Skin of body (tissue), 2 donors: ENCODE data around the gene ST8SIA1. TPM values are rescaled to one million over a fixed set of nuclear protein-coding genes. Genes with fewer than 3 reads are reported as not detected.

Experiments used
- DNase-seq: peaks from one replicate; lab custom pipeline; 2025; lab: John Stamatoyannopoulos, UW
- total RNA-seq: library from RNA; depleted of rRNA; stranded (reverse); fragments of >200 nt; gene quantifications from one replicate; pipeline ENCODE4 v1.2.3, GENCODE V29; 2014

Gene ST8SIA1
- total RNA-seq, 1 donor from 2014 or later = 6.0 TPM

- no peak for DNase-seq
Measured at GRCh38 chr12:22242726-22243125, 91.8 kb downstream of the ST8SIA1 start.

GRCh38 chr12:22238211-22238610 is 96.3 kb downstream of the ST8SIA1 start:
- DNase-seq = no peak

GRCh38 chr12:22234561-22234960 is 99.9 kb downstream of the ST8SIA1 start:
- peak; percentile 56 for DNase-seq

GRCh38 chr12:22231836-22232235 is 102.7 kb downstream of the ST8SIA1 start:
- DNase-seq = no peak

- no peak for DNase-seq
Measured at GRCh38 chr12:22231078-22231477, 103.4 kb downstream of the ST8SIA1 start.

GRCh38 chr12:22230280-22230794 is 104.2 kb downstream of the ST8SIA1 start:
- no peak for DNase-seq

GRCh38 chr12:22229652-22230279 is 104.7 kb downstream of the ST8SIA1 start:
- no peak for DNase-seq

GRCh38 chr12:22228022-22228875 is 106.3 kb downstream of the ST8SIA1 start:
- peak; percentile 26 for DNase-seq

GRCh38 chr12:22223356-22223755 is 111.2 kb downstream of the ST8SIA1 start:
- DNase-seq = no peak

GRCh38 chr12:22217556-22217955 is 117.0 kb downstream of the ST8SIA1 start:
- no peak for DNase-seq

GRCh38 chr12:22215467-22216253 is 118.8 kb downstream of the ST8SIA1 start:
- no peak for DNase-seq

GRCh38 chr12:22211128-22211527 is 123.4 kb downstream of the ST8SIA1 start:
- DNase-seq = no peak

- no peak for DNase-seq
Measured at GRCh38 chr12:22209422-22209821, 125.1 kb downstream of the ST8SIA1 start.

- no peak for DNase-seq
Measured at GRCh38 chr12:22206111-22206728, 128.3 kb downstream of the ST8SIA1 start.

- no peak for DNase-seq
Measured at GRCh38 chr12:22204391-22204790, 130.1 kb downstream of the ST8SIA1 start.

- no peak for DNase-seq
Measured at GRCh38 chr12:22202847-22203246, 131.7 kb downstream of the ST8SIA1 start.

GRCh38 chr12:22201101-22201500 is 133.4 kb downstream of the ST8SIA1 start:
- DNase-seq = no peak

- DNase-seq = no peak
Measured at GRCh38 chr12:22196236-22196635, 138.3 kb downstream of the ST8SIA1 start.

- DNase-seq = no peak
Measured at GRCh38 chr12:22190969-22191368, 143.5 kb downstream of the ST8SIA1 start.

- no peak for DNase-seq
Measured at GRCh38 chr12:22188431-22188830, 146.1 kb downstream of the ST8SIA1 start.

GRCh38 chr12:22180705-22181104 is 153.8 kb downstream of the ST8SIA1 start:
- DNase-seq = no peak
